Measurements from ENCODE around the gene KRTAP19-3.
A peak's percentile ranks its signal among the peaks of the same experiment; 100 is the strongest.

DNA sequence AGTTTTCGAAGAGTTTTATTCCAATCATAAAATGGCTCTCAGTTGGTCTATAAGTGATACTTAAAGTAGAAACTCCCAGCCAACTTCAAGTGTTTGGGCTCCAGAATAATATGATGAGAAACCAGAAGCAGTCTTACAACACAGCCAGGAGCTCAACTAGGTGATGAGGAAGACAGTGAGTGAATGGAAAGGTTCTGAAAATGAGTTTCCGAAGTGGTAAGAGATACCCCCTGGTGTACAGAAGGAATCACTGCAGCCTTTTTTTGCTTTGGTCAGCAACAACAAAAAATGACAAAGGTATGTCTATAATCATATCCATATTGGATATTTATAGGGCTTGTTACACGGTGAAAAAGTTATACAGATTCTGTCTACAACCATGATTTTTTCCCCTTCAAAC is 28.1 kb downstream of the KRTAP19-3 start:
- TF ChIP-seq, protein P1, sequence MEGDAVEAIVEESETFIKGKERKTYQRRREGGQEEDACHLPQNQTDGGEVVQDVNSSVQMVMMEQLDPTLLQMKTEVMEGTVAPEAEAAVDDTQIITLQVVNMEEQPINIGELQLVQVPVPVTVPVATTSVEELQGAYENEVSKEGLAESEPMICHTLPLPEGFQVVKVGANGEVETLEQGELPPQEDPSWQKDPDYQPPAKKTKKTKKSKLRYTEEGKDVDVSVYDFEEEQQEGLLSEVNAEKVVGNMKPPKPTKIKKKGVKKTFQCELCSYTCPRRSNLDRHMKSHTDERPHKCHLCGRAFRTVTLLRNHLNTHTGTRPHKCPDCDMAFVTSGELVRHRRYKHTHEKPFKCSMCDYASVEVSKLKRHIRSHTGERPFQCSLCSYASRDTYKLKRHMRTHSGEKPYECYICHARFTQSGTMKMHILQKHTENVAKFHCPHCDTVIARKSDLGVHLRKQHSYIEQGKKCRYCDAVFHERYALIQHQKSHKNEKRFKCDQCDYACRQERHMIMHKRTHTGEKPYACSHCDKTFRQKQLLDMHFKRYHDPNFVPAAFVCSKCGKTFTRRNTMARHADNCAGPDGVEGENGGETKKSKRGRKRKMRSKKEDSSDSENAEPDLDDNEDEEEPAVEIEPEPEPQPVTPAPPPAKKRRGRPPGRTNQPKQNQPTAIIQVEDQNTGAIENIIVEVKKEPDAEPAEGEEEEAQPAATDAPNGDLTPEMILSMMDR (IDR thresholded peaks at IDR 0.05), result peak in 2 of 6 experiments; percentile 9 to 24
- TF ChIP-seq POLR2A (IDR thresholded peaks at IDR 0.05), result no peak

Measured in adrenal gland (tissue), 5 donors.